ENCODE data around the gene IGFBP5. TPM values are rescaled to one million over a fixed set of nuclear protein-coding genes. Genes with fewer than 3 reads are reported as not detected.

Gene IGFBP5
- total and polyA plus RNA-seq, 2 donors (not counting 1 experiment from before 2014, with no cell fraction given), result not detected

DNA sequence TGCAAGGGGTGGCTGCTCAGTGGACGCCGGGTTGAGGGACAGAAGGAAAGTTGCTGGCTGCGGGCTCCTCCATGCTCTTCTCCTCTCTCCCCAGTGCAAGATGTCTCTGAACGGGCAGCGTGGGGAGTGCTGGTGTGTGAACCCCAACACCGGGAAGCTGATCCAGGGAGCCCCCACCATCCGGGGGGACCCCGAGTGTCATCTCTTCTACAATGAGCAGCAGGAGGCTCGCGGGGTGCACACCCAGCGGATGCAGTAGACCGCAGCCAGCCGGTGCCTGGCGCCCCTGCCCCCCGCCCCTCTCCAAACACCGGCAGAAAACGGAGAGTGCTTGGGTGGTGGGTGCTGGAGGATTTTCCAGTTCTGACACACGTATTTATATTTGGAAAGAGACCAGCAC is 31.5 kb downstream of the IGFBP5 start:
- H4K20me1 ChIP-seq (ENCODE audit: control insufficient read depth, insufficient read depth, low read length, poor library complexity, severe bottlenecking), result no peaks in the 10 kb centered on the region
- TF ChIP-seq, protein P1, sequence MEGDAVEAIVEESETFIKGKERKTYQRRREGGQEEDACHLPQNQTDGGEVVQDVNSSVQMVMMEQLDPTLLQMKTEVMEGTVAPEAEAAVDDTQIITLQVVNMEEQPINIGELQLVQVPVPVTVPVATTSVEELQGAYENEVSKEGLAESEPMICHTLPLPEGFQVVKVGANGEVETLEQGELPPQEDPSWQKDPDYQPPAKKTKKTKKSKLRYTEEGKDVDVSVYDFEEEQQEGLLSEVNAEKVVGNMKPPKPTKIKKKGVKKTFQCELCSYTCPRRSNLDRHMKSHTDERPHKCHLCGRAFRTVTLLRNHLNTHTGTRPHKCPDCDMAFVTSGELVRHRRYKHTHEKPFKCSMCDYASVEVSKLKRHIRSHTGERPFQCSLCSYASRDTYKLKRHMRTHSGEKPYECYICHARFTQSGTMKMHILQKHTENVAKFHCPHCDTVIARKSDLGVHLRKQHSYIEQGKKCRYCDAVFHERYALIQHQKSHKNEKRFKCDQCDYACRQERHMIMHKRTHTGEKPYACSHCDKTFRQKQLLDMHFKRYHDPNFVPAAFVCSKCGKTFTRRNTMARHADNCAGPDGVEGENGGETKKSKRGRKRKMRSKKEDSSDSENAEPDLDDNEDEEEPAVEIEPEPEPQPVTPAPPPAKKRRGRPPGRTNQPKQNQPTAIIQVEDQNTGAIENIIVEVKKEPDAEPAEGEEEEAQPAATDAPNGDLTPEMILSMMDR (IDR thresholded peaks at IDR 0.05), result no peak
- no peak for TF ChIP-seq EZH2 (IDR thresholded peaks at IDR 0.05; ENCODE audit: borderline replicate concordance, insufficient read depth, low read depth, low read length, poor library complexity, severe bottlenecking)
- no peaks in the 10 kb centered on the region for H3K4me1 ChIP-seq (ENCODE audit: control insufficient read depth in 2 of 2, insufficient read depth in 2 of 2, low read length in 2 of 2)
- no peak overlapping the region for H3K9ac ChIP-seq (ENCODE audit: low read length)
- no peaks in the 10 kb centered on the region for H3K36me3 ChIP-seq (replicated peaks in 1 of 2; ENCODE audit: control extremely low read depth in 1 of 2, control insufficient read depth in 1 of 2, extremely low read depth in 1 of 2, insufficient read depth in 2 of 2, low read length in 1 of 2)
- DNase-seq, result no peak
- peaks cover 0 to 4% (median 1%) of the 10 kb centered on the region in 4 experiments for H3K27me3 ChIP-seq (replicated peaks in 1 of 4; ENCODE audit: control extremely low read depth in 1 of 4, control insufficient read depth in 3 of 4, insufficient read depth in 4 of 4, low read length in 3 of 4)
- intact Hi-C loops (cut with micrococcal nuclease), result no loop called here
- no peak overlapping the region for H3K27ac ChIP-seq (ENCODE audit: low read length in 2 of 2)
- POLR2A ChIA-PET, result no interaction called here
- H3K9me3 ChIP-seq (ENCODE audit: control extremely low read depth in 1 of 3, control insufficient read depth in 2 of 3, insufficient read depth in 1 of 3, low read length in 2 of 3), result no peaks in the 10 kb centered on the region
- H3K4me3 Mint-ChIP-seq, result no peak overlapping the region
- H3K79me2 ChIP-seq (ENCODE audit: control insufficient read depth, insufficient read depth, low read length), result no peaks in the 10 kb centered on the region
- peaks cover 15% of the 10 kb centered on the region for H3K27me3 Mint-ChIP-seq
- no peaks in the 10 kb centered on the region for H3K9me3 Mint-ChIP-seq (ENCODE audit: insufficient read depth)
- ATAC-seq (ENCODE audit: low read depth), result no peak
- H3K27ac Mint-ChIP-seq, result no peak overlapping the region
- CTCF ChIA-PET, result interaction anchor here (1.2 to 1.7 kb wide), 6 partner anchors 10 to 441 kb away, joined by 3 to 6 read pairs (median 4); no protein-coding TSS in a partner anchor
- H3K4me2 ChIP-seq (replicated peaks; ENCODE audit: low read depth, low read length, poor library complexity, severe bottlenecking), result no peak overlapping the region
- WGBS (ENCODE audit: insufficient coverage), result 96% methylated on average over 11 of the region's 18 CpGs
- no peak overlapping the region for H2AFZ ChIP-seq (ENCODE audit: insufficient read depth, low read depth, low read length, poor library complexity, severe bottlenecking)
- H3K4me3 ChIP-seq (ENCODE audit: control extremely low read depth in 1 of 5, extremely low read depth in 1 of 5, insufficient read depth in 1 of 5, low read depth in 2 of 5, low read length in 4 of 5), result no peak overlapping the region
- no peaks in the 10 kb centered on the region for H3K4me1 Mint-ChIP-seq

DNA sequence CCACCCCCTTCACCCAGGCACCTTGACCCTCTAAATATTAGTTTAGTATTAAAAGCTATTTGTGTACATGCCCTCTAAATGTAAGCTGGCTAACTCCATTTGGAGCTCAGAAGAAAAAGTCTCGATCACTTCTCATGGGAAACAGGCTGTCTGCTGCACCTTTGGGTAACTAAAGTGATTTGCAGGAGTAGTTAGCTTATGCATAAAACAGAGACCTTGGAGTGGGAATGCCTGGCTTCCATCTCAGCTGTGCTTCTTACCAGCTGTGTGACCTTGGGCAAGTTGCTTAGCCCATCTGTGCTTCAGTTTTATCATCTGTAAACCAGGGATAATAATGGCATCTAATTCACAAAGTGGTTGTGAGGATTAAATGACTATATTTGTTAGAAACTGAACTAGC is 32.2 kb downstream of the IGFBP5 start:
- Mint-ChIP-seq H3K27ac (no peak overlapping the region), H3K4me1 (no peaks in the 10 kb centered on the region), H3K9me3 (ENCODE audit: insufficient read depth) (no peaks in the 10 kb centered on the region), H3K4me3 (no peak overlapping the region), H3K27me3 (peaks cover 12% of the 10 kb centered on the region)
- no peak for TF ChIP-seq EZH2 (IDR thresholded peaks at IDR 0.05; ENCODE audit: borderline replicate concordance, insufficient read depth, low read depth, low read length, poor library complexity, severe bottlenecking)
- TF ChIP-seq, protein P1 (IDR thresholded peaks at IDR 0.05), result no peak
- Histone ChIP-seq H3K36me3 (replicated peaks in 1 of 2; ENCODE audit: control extremely low read depth in 1 of 2, control insufficient read depth in 1 of 2, extremely low read depth in 1 of 2, insufficient read depth in 2 of 2, low read length in 1 of 2) (no peaks in the 10 kb centered on the region), H3K4me1 (ENCODE audit: control insufficient read depth in 2 of 2, insufficient read depth in 2 of 2, low read length in 2 of 2) (no peaks in the 10 kb centered on the region), H3K4me3 (ENCODE audit: control extremely low read depth in 1 of 5, extremely low read depth in 1 of 5, insufficient read depth in 1 of 5, low read depth in 2 of 5, low read length in 4 of 5) (no peak overlapping the region), H3K9me3 (ENCODE audit: control extremely low read depth in 1 of 3, control insufficient read depth in 2 of 3, insufficient read depth in 1 of 3, low read length in 2 of 3) (no peaks in the 10 kb centered on the region), H3K27me3 (replicated peaks in 1 of 4; ENCODE audit: control extremely low read depth in 1 of 4, control insufficient read depth in 3 of 4, insufficient read depth in 4 of 4, low read length in 3 of 4) (peaks cover 0 to 4% (median 1%) of the 10 kb centered on the region in 4 experiments), H4K20me1 (ENCODE audit: control insufficient read depth, insufficient read depth, low read length, poor library complexity, severe bottlenecking) (no peaks in the 10 kb centered on the region), H2AFZ (ENCODE audit: insufficient read depth, low read depth, low read length, poor library complexity, severe bottlenecking) (no peak overlapping the region), H3K79me2 (ENCODE audit: control insufficient read depth, insufficient read depth, low read length) (no peaks in the 10 kb centered on the region), H3K9ac (ENCODE audit: low read length) (no peak overlapping the region), H3K4me2 (replicated peaks; ENCODE audit: low read depth, low read length, poor library complexity, severe bottlenecking) (no peak overlapping the region), H3K27ac (ENCODE audit: low read length in 2 of 2) (no peak overlapping the region)
- no peak for DNase-seq
- intact Hi-C loops (cut with micrococcal nuclease), result no loop called here
- no peak for ATAC-seq (ENCODE audit: low read depth)
- ChIA-PET CTCF (interaction anchor here (0.8 to 1.7 kb wide), 7 partner anchors 12 to 630 kb away, joined by 3 to 5 read pairs (median 4); no protein-coding TSS in a partner anchor), POLR2A (no interaction called here)
- WGBS (ENCODE audit: insufficient coverage), result 71% methylated on average over 1 of the region's 1 CpG

Data from B cell (primary cell).